C4-2B (cell line): ENCODE data around the gene SPRR2F.

Source experiments
- ZFX ChIP-seq: fragments of 450-650 bp; IDR thresholded peaks from 2 replicates; pipeline ENCODE4 v1.6.1; 2017
- TF ChIP-seq, protein P1 (sequence below): fragments of 450-650 bp; conservative IDR thresholded peaks from 2 replicates; pipeline ENCODE4 v1.5.1; 2017; ENCODE audit warnings: mild to moderate bottlenecking

- TF ChIP-seq, protein P1, sequence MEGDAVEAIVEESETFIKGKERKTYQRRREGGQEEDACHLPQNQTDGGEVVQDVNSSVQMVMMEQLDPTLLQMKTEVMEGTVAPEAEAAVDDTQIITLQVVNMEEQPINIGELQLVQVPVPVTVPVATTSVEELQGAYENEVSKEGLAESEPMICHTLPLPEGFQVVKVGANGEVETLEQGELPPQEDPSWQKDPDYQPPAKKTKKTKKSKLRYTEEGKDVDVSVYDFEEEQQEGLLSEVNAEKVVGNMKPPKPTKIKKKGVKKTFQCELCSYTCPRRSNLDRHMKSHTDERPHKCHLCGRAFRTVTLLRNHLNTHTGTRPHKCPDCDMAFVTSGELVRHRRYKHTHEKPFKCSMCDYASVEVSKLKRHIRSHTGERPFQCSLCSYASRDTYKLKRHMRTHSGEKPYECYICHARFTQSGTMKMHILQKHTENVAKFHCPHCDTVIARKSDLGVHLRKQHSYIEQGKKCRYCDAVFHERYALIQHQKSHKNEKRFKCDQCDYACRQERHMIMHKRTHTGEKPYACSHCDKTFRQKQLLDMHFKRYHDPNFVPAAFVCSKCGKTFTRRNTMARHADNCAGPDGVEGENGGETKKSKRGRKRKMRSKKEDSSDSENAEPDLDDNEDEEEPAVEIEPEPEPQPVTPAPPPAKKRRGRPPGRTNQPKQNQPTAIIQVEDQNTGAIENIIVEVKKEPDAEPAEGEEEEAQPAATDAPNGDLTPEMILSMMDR, result no peak
- no peak for TF ChIP-seq ZFX
Measured at GRCh38 chr1:153133267-153133666, 20.0 kb upstream of the SPRR2F start.
